ENCODE measurements around the gene MAN2B2.

The MAN2B2 gene

GRCh38 chr4:6546681-6547447 is 28.1 kb upstream of the MAN2B2 start:
- DNase-seq (ENCODE audit: low read depth) = peak; percentile 13

DNA sequence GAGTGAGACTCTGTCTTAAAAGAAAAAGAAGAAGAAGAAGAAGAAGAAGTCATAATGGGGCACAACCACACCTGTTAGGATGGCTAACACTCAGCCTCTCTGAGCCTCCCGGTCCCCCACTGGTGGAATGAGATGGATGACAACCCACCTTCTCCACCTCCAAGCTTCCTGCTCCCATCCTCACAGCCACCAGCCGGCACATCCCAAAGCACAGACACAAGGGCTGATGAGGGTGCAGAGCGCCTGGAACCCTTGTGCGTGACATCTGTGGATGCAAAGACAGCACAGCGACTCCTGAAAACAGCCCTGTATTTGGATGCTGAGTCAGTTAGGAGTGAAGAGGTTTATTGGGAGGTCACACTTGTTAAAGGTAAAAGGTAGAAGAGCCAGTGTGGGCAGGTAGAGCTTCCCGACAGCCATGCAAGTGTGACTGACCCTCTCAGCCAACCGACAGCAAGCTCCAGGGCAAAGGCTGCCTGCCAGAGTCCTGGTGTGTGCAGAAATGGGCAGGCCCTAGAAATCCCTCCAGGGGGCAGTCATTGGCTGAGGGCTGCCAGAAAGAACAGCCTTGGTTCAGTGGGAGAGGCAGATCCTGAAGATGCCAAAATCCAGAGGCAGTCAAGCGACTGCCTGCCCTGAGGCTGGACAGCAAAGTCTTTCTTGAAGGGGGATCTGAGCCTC is 26.6 kb upstream of the MAN2B2 start:
- DNase-seq (ENCODE audit: low read depth) = no peak

DNA sequence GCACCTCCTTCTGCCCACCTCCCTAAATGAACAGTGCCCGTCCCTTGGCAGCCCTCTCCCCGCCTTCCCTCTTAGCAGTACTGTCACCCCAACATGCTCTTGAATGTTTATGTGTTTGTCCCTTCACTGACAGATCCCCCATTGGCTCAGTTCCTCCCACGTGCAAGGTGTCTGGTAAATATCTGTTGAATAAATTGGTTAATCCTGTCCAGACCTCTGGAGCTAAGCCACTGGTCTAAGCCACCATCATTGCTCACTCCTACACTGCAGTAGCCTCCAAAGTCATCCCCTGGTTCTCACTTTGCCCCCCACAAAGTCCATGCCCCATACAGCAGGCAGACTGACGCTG is 26.1 kb upstream of the MAN2B2 start:
- DNase-seq (ENCODE audit: low read depth) = no peak

DNA sequence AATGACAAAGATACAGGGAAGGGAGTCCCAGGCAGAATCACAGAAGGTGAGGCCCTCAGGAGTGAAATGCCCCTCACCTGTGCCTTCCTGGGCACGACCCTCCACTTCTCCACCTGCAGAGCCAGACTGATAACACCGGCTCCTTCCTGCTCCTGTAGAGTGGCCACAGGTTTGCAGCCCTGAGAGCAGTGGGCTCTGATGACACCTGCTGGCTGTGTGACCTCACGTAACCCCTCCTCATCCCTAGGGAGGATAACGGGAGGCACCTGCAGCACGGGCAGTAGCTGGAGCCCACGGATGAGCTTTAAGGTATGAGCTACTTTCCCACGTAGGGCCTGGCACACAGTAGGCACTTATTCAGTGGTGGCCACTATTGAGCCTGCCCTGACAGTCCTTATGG is 25.5 kb upstream of the MAN2B2 start:
- DNase-seq (ENCODE audit: low read depth) = no peak

GRCh38 chr4:6549890-6550620 is 24.9 kb upstream of the MAN2B2 start:
- DNase-seq (ENCODE audit: low read depth) = no peak

GRCh38 chr4:6550821-6551220 is 24.2 kb upstream of the MAN2B2 start:
- DNase-seq (ENCODE audit: low read depth) = no peak

GRCh38 chr4:6551660-6552059 is 23.3 kb upstream of the MAN2B2 start:
- DNase-seq (ENCODE audit: low read depth) = no peak

DNA sequence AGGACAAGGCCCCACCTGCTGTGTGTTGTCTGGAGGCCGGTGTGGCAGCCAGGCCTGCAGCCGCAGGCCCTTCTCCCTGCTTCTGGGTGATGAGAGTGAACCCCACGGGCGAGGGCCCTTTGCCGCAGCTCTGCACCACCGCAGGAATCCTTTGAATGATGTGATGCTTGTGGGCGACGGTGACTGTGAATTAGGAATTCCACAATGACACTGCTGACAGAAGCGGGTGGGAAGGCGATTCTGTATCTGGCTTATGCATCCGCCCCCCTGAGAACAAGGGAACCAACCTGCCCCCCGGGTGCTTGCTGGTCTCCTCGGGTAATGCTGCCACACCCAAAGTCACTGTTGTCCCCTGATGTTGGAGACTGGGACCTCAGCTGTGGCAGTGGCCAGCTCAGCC is 19.5 kb upstream of the MAN2B2 start:
- no peak for DNase-seq (ENCODE audit: low read depth)

- no peak for DNase-seq (ENCODE audit: low read depth)
Observed at GRCh38 chr4:6556263-6556662, 18.7 kb upstream of the MAN2B2 start.

GRCh38 chr4:6557185-6557584 is 17.8 kb upstream of the MAN2B2 start:
- DNase-seq (ENCODE audit: low read depth) = no peak

- no peak for DNase-seq (ENCODE audit: low read depth)
Observed at GRCh38 chr4:6557856-6558255, 17.1 kb upstream of the MAN2B2 start.

GRCh38 chr4:6560416-6561172 is 14.4 kb upstream of the MAN2B2 start:
- DNase-seq (ENCODE audit: low read depth) = no peak

GRCh38 chr4:6561173-6561516 is 13.8 kb upstream of the MAN2B2 start:
- no peak for DNase-seq (ENCODE audit: low read depth)

GRCh38 chr4:6561706-6562371 is 13.2 kb upstream of the MAN2B2 start:
- DNase-seq (ENCODE audit: low read depth) = no peak

GRCh38 chr4:6562931-6563901 is 11.8 kb upstream of the MAN2B2 start:
- no peak for DNase-seq (ENCODE audit: low read depth)

- no peak for DNase-seq (ENCODE audit: low read depth)
Observed at GRCh38 chr4:6563935-6564645, 10.9 kb upstream of the MAN2B2 start.

DNA sequence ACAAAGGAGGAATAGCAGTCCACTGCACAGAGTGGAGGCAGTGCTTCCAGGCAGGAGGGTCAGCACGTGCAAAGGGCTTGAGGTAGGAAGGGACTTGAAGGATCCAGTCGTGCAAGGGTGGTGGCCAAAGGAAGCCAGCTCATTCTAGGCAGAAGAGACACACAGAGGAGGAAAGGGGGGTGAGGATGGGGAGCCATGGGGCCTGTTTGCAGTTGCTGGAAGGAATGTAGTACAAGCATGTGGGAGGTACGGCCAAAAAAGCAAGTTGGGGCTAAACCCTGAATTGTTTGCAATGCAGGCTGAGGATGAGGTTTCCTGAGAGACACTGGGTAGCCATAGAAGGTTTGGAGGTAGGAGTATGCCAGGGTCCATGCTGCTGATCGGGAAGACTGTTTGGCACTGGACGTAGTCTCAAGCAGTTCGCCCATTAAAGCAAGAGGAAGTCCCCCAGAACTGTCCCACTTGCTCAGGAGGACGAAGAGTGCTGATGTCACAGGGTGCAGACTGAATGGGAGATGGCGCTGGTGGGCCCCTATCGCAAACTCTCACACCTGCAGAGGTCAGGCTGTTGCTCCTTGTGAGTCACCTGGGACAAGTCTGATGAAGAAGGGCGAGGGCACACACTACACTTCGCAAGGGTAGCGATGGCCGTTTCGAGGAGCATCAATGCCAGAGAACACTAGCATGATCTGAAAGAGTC is 9.1 kb upstream of the MAN2B2 start:
- no peak for DNase-seq (ENCODE audit: low read depth)

GRCh38 chr4:6566391-6567190 is 8.4 kb upstream of the MAN2B2 start:
- no peak for DNase-seq (ENCODE audit: low read depth)

DNA sequence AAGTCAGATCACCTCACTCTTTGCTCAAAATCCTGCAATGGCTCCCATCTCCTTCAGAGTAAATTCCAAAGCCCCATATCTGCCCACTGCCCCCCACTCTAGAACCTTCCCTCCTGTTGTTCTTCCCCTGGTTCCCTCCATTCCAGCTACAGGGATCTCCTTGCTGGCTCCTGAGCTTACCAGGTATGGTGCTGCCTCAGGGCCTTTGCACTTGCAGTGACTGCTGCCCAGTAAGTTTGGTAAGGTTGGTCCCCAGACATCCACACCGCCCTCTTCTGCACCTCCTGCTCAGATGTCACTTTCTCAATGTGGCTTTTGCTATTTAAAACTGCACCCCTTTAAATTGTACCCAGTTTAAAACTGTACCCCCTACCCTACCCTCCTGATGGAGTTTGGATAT is 7.8 kb upstream of the MAN2B2 start:
- DNase-seq (ENCODE audit: low read depth) = no peak
